GM18867 (cell line): ENCODE results near the gene TAF11L5.
"Not testable (repeated sequence)": the region's sequence is repeated elsewhere in the genome, so short reads cannot be mapped to it uniquely, and the experiment has no call there.

Source experiments
- ATAC-seq: cut with Tn5 transposase; IDR thresholded peaks from one replicate; pipeline ENCODE4 v1.9.1; 2021; ENCODE audit warnings: mild to moderate bottlenecking, moderate library complexity; ENCODE audit not compliant: unreplicated experiment

TAF11L5 gene

GRCh38 chr5:17524935-17525334, at the start of gene TAF11L5:
Gene TAF11L5, plus strand, starts transcription at chr5:17525235.
- ATAC-seq, result not testable (repeated sequence)

- ATAC-seq, result no peak
Observed at GRCh38 chr5:17477043-17477442, 48.0 kb upstream of the TAF11L5 start.

- ATAC-seq, result no peak
Observed at GRCh38 chr5:17477573-17478265, 47.3 kb upstream of the TAF11L5 start.

GRCh38 chr5:17481378-17481777, 43.7 kb upstream of the TAF11L5 start:
- ATAC-seq, result no peak

- ATAC-seq, result no peak
Observed at GRCh38 chr5:17482790-17483189, 42.2 kb upstream of the TAF11L5 start.

GRCh38 chr5:17486464-17487173, 38.4 kb upstream of the TAF11L5 start:
- ATAC-seq, result not testable (repeated sequence)

- no peak for ATAC-seq
Observed at GRCh38 chr5:17487174-17487512, 37.9 kb upstream of the TAF11L5 start.

GRCh38 chr5:17491257-17491656, 33.8 kb upstream of the TAF11L5 start:
- ATAC-seq, result not testable (repeated sequence)

- no peak for ATAC-seq
Observed at GRCh38 chr5:17492770-17493169, 32.3 kb upstream of the TAF11L5 start.

GRCh38 chr5:17497446-17497845, 27.6 kb upstream of the TAF11L5 start:
- no peak for ATAC-seq

- ATAC-seq, result not testable (repeated sequence)
Observed at GRCh38 chr5:17497931-17498330, 27.1 kb upstream of the TAF11L5 start, which contains the start of gene TAF11L2. Gene TAF11L2, plus strand, starts transcription at chr5:17498231.

- no peak for ATAC-seq
Observed at GRCh38 chr5:17511775-17512325, 13.2 kb upstream of the TAF11L5 start.

GRCh38 chr5:17517526-17517925, 7.5 kb upstream of the TAF11L5 start:
- not testable (repeated sequence) for ATAC-seq

GRCh38 chr5:17518067-17518466, 7.0 kb upstream of the TAF11L5 start, which contains the start of gene TAF11L3:
Gene TAF11L3, plus strand, starts transcription at chr5:17518367.
- ATAC-seq, result not testable (repeated sequence)

GRCh38 chr5:17519508-17519907, 5.5 kb upstream of the TAF11L5 start:
- ATAC-seq, result not testable (repeated sequence)

GRCh38 chr5:17521501-17521900, 3.5 kb upstream of the TAF11L5 start, which contains the start of gene TAF11L4:
Gene TAF11L4, plus strand, starts transcription at chr5:17521801.
- not testable (repeated sequence) for ATAC-seq

GRCh38 chr5:17526504-17526903, 1.5 kb downstream of the TAF11L5 start:
- ATAC-seq, result not testable (repeated sequence)

GRCh38 chr5:17528369-17528768, 3.3 kb downstream of the TAF11L5 start, which contains the start of gene TAF11L6:
Gene TAF11L6, plus strand, starts transcription at chr5:17528669.
- ATAC-seq, result not testable (repeated sequence)
